COLO668 (cell line): Measurements from ENCODE around the gene CLEC16A.

Experiments
- DNase-seq: peaks from one replicate; lab custom pipeline; 2025; ENCODE audit not compliant: unreplicated experiment; lab: John Stamatoyannopoulos, UW

The CLEC16A gene

DNA sequence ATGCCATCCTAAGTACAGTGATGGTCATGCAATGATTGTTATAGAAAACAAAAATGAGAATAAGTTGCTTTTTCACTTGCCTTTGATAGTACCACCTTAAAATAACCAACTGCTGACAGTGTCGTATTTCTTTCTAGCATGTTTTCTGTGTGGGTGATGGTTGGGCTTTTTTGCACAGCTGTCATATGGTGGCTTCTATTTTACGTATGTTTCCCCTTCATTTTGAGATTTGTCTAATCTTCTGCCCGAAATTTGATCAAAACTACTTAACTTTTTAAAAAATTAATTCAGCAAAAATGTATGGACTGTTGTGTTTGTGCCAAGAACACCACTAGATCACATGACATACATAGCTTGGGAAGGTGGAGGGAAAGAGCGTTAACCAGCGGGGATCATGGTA is 90.7 kb downstream of the CLEC16A start:
- no peak for DNase-seq

GRCh38 chr16:11036040-11036439 is 91.7 kb downstream of the CLEC16A start:
- no peak for DNase-seq

DNA sequence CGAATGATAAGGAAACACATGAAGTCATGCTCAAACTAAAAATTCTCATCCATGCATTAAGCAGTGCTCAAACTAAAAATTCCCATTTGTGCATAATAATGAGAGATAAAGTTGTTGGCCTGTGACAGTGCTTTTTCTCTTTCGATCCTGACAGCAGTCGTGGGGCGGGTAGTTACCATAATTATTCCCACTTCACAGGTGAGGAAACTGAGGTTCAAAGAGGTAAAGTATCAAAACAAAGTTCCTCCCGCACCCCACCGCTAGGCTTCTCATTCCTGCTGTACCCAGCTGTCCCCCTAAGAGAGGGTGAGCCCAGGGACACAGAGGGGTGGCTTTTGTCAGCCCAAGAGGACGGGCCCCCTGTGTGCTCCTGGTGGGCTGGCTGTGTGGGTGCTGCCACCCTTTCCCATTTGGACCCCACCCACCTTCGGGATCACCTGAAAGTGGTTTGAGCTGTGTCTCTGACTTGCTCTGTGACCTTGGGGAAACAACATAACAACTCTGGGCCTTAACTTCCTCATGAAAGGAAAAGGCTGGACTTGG is 92.6 kb downstream of the CLEC16A start:
- no peak for DNase-seq

- DNase-seq, result no peak
Measured at GRCh38 chr16:11038305-11038704, 93.9 kb downstream of the CLEC16A start.

GRCh38 chr16:11038777-11039176 is 94.4 kb downstream of the CLEC16A start:
- no peak for DNase-seq

- DNase-seq, result no peak
Measured at GRCh38 chr16:11039726-11040125, 95.4 kb downstream of the CLEC16A start.

- no peak for DNase-seq
Measured at GRCh38 chr16:11042191-11042590, 97.8 kb downstream of the CLEC16A start.

GRCh38 chr16:11045441-11045840 is 101.1 kb downstream of the CLEC16A start:
- DNase-seq, result no peak

- DNase-seq, result no peak
Measured at GRCh38 chr16:11045846-11046245, 101.5 kb downstream of the CLEC16A start.

- no peak for DNase-seq
Measured at GRCh38 chr16:11046382-11046931, 102.1 kb downstream of the CLEC16A start.

GRCh38 chr16:11047057-11047456 is 102.7 kb downstream of the CLEC16A start:
- DNase-seq, result no peak

GRCh38 chr16:11047939-11048800 is 103.8 kb downstream of the CLEC16A start:
- no peak for DNase-seq

DNA sequence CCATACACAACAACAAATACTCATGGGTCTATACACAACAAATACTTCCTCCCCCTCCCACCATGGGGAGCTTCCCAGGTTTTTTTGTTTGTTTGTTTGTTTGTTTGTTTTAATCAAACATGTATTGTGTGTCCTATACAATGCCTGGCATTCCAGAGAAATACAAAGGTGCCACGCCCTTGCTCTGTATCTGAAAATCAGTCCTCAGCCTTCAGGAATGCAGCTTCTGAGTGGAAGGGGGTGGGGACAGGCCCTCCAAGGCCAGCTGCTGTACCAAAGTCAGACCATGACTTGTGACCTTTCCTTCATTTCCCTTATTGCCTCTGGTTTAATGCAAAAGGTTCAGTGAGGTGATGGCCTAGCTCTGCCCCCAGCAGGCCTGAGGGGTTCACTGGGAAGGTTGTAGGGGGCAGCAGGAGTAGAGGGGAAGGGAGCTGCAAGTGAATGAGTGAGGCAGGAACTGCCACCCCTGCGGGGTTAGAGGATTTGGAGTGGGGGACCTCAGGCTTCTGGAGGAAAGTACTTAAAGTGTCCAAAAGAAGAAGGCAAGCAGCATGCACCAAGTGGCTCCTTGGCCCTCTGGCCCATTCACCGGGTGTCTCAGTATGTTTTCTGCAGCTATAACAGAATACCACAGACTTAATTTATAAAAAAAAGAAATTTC is 105.2 kb downstream of the CLEC16A start:
- DNase-seq, result no peak

DNA sequence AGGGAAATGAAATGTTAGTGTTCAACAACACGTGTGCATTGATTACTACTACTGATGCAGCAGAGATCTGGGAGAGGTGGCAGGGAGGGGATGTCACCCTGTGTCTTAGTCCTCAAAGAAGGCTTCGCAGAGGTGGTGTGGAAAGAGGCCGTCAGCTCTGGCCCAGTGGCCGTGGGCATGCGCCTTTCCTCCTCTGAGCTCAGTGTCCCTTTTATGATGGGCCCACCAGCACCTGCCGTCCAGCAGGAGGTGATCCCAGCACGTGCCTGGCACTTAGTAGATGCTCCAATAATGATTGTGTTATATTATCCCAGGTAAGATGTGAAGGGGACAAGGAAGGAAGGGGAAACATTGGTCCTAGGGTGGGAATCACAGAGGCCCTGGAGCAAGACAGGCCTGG is 106.2 kb downstream of the CLEC16A start:
- no peak for DNase-seq

DNA sequence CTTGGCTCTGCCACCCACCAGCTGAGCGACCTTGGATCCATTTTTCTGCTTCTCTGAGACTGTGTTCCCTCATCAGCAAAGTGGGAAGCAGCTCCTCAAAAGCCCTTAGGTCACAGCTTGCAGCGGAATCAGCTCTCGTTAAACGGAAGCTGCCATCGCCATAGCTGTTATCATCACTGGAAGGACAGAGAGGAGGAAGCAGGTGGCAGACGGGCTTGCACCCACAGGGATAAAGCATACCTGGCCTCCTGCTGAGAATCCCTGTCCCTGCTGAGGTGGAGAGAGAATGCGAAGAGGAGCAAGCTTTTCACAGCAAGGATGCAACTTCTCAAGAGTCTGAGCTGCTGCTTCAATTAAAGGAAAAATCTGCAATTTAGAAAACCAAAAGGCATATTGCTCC is 106.6 kb downstream of the CLEC16A start:
- no peak for DNase-seq

GRCh38 chr16:11051430-11051829 is 107.1 kb downstream of the CLEC16A start:
- no peak for DNase-seq

DNA sequence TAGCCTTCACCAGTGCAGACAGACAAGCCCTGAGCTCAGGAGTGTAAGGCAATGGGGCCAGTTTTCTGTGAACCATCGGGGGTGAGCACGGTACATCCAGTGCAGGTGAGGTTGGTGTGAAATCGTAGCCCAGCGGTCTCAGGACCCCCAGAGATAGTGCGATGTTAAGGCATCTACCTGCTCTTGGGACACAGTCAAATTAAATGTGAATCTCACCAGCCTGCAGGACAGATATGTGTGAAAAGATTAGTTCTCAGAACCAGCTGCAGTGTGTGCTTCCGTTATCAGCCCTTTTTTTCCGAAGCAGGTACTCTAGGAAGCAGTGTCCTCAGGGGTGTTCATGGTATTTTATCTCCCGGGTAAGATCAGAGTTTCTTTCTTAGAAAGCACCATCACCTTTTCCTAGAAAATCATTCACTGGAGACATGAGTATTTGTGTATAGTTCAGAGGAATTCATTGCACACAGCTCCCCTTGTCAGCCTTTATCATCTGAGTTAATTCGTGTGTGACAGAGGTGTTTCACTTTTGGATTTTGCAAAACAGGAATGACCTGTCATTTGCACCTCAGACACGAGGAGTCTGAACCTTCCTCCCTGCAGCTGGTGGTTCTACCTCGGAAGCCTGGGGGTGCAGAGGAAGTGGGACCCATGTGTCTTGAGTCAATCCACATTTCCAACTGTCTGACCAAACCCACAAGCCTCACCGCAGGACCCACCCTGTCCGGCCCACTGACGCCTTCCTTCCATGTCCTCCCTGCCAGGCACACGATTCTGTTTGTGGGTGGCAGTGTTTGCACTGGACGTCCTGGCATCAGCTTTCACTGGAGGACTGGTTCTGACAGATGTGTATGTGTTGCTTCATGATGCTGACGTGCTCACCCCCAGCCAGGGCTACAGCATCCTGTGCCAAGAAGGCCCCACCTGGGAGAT is 107.8 kb downstream of the CLEC16A start:
- no peak for DNase-seq

DNA sequence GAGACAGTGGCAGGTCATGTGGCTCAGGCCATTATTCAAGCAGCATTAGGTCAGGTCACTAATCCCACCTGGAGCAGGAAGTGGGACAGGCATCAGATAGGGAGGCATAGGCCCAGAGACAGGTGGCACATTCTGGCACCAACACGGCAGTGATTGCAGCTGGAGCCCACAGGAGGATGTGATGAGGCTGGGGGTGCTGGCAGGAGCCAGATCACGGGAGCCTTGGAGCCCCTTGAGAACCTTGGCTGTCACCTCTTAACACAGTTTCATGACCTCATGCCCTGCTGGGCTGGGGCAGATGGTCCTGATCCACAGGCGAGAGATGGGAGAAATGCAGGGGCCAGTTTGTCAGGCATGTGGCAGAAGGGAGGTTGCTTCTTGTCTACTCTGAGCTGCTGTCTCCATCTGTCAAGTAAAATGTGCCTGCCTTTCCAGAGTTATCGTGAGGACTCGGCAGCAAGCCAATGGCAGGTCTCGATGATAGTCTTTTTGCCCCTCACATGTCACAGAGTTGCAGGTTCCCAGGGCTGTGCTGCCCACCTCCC is 109.6 kb downstream of the CLEC16A start:
- DNase-seq, result no peak

- no peak for DNase-seq
Measured at GRCh38 chr16:11056090-11056992, 112.0 kb downstream of the CLEC16A start.
